GM23338 (cell line): ENCODE results near the gene KRTAP10-12.

Experiments used
- CREB1 ChIP-seq: fragments of 250-450 bp; sonication (Bioruptor Pico); IDR thresholded peaks from 2 replicates; pipeline ENCODE4 v1.5.0; 2020; ENCODE audit warnings: low read depth, mild to moderate bottlenecking, moderate library complexity
- CTCF ChIP-seq, 2 experiments: fragments of 200-600 bp in 1 of 2; sonication (generic) in 1 of 2; conservative IDR thresholded peaks; 2 replicates each; pipeline versions ENCODE4 v1.5.1 to v1.6.1; 2016 to 2017; ENCODE audit warnings: antibody characterized with exemption in 2 of 2, low read depth in 2 of 2, mild to moderate bottlenecking in 2 of 2, moderate library complexity in 1 of 2
- EZH2phosphoT487 ChIP-seq: fragments of 200-600 bp; sonication (generic); IDR thresholded peaks from one replicate; pipeline ENCODE4 v1.8.1; 2018; ENCODE audit warnings: antibody characterized with exemption; ENCODE audit not compliant: unreplicated experiment
- POLR2AphosphoS5 ChIP-seq: IDR thresholded peaks from 2 replicates; pipeline ENCODE4 v1.6.1; 2016; ENCODE audit warnings: antibody characterized with exemption, low read depth
- REST ChIP-seq: IDR thresholded peaks from one replicate; pipeline ENCODE4 v1.6.1; 2018; ENCODE audit warnings: antibody characterized with exemption; ENCODE audit not compliant: unreplicated experiment

- TF ChIP-seq CTCF (conservative IDR thresholded peaks at IDR 0.05; ENCODE audit: low read depth in 2 of 2) (no peak), POLR2AphosphoS5 (no peak), EZH2phosphoT487 (no peak), REST (no peak), CREB1 (no peak)
These were observed 25.8 kb downstream of the KRTAP10-12 start for GRCh38 chr21:44722731-44723130.
